MM.1S (cell line): ENCODE results near the gene FNTB.

Experiments used
- DNase-seq: peaks from one replicate; pipeline ENCODE4 v3.0.0-alpha.2; 2015
- H2AFZ ChIP-seq: fragments of 300-600 bp; sonication (generic); 2 replicates; pipeline ENCODE4 v1.6.0; 2016; ENCODE audit warnings: antibody characterized with exemption, low read length
- H3F3A ChIP-seq: fragments of 300-600 bp; sonication (generic); 2 replicates; pipeline ENCODE4 v1.6.1; 2016; ENCODE audit warnings: mild to moderate bottlenecking, antibody characterized with exemption, low read length, moderate library complexity, mixed read lengths; ENCODE audit not compliant: insufficient read depth
- H3K27ac ChIP-seq: fragments of 300-600 bp; sonication (generic); 2 replicates; pipeline ENCODE4 v1.5.1; 2016; ENCODE audit warnings: mild to moderate bottlenecking, low read length
- H3K27me3 ChIP-seq: fragments of 300-600 bp; sonication (generic); replicated peaks from 2 replicates; pipeline ENCODE4 v1.6.0; 2016; ENCODE audit warnings: low read length; ENCODE audit not compliant: insufficient read depth
- H3K36me3 ChIP-seq: fragments of 300-600 bp; sonication (generic); replicated peaks from 2 replicates; pipeline ENCODE4 v1.6.1; 2016; ENCODE audit warnings: mild to moderate bottlenecking, low read length, mixed read lengths; ENCODE audit not compliant: insufficient read depth
- H3K4me1 ChIP-seq: fragments of 300-600 bp; sonication (generic); 2 replicates; pipeline ENCODE4 v1.6.1; 2016; ENCODE audit warnings: low read length, mixed read lengths
- H3K4me2 ChIP-seq: fragments of 300-600 bp; sonication (generic); 2 replicates; pipeline ENCODE4 v1.6.0; 2016; ENCODE audit warnings: low read depth, low read length
- H3K4me3 ChIP-seq: fragments of 300-600 bp; sonication (generic); 2 replicates; pipeline ENCODE4 v1.5.1; 2016; ENCODE audit warnings: low read length, mixed read lengths
- H3K79me2 ChIP-seq: fragments of 300-600 bp; sonication (generic); 2 replicates; pipeline ENCODE4 v1.6.1; 2016; ENCODE audit warnings: mixed run types, low read length, mixed read lengths
- H3K9ac ChIP-seq: fragments of 300-600 bp; sonication (generic); 2 replicates; pipeline ENCODE4 v1.6.1; 2016; ENCODE audit warnings: low read length, mixed read lengths
- H3K9me2 ChIP-seq: fragments of 300-600 bp; sonication (generic); replicated peaks from 2 replicates; pipeline ENCODE4 v1.6.1; 2016; ENCODE audit warnings: mild to moderate bottlenecking, low read length, mixed read lengths; ENCODE audit not compliant: insufficient read depth
- H3K9me3 ChIP-seq: fragments of 300-600 bp; sonication (generic); replicated peaks from 2 replicates; pipeline ENCODE4 v1.6.1; 2016; ENCODE audit warnings: mild to moderate bottlenecking, low read length, mixed read lengths; ENCODE audit not compliant: insufficient read depth
- H4K20me1 ChIP-seq: fragments of 300-600 bp; sonication (generic); 2 replicates; pipeline ENCODE4 v1.6.1; 2016; ENCODE audit warnings: mild to moderate bottlenecking, low read length, moderate library complexity, mixed read lengths; ENCODE audit not compliant: insufficient read depth
- CTCF ChIP-seq: fragments of 300-600 bp; sonication (generic); IDR thresholded peaks from 2 replicates; pipeline ENCODE4 v1.5.1; 2016; ENCODE audit warnings: antibody characterized with exemption, low read length, mixed read lengths
- EZH2 ChIP-seq: fragments of 300-600 bp; sonication (generic); optimal IDR thresholded peaks from 2 replicates; pipeline ENCODE3; 2017; ENCODE audit warnings: low read depth, mild to moderate bottlenecking, antibody characterized with exemption, low read length, mixed read lengths
- EZH2phosphoT487 ChIP-seq: fragments of 300-600 bp; sonication (generic); IDR thresholded peaks from 2 replicates; pipeline ENCODE4 v1.6.1; 2018; ENCODE audit warnings: antibody characterized with exemption, low read length

The FNTB gene

DNA sequence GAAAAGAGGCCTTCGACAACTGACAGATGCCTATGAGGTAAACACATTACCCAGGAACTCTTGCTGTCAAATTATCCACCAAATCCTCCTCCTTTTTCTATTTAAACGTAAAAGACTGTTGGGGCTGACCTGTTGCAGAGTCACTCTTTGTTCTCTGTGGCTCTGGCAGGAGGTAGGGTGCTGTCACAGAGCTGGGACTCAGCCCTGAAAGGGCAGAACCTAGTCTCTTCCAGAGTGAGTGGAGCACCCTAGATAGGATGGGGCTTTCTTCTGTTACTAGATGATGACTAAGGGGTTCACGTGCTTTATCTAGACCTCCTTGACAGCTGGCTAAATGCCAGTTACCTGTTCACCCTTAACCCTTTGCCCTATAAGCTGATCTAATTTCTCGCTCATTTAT lies 25.7 kb downstream of the FNTB start:
- Histone ChIP-seq H3K27me3 (no peaks in the 10 kb centered on the region), H3K27ac (no peak overlapping the region), H3K79me2 (no peaks in the 10 kb centered on the region), H3K4me2 (no peak overlapping the region), H4K20me1 (no peaks in the 10 kb centered on the region), H2AFZ (no peak overlapping the region), H3K9me3 (no peaks in the 10 kb centered on the region), H3K9me2 (no peaks in the 10 kb centered on the region), H3K4me3 (no peak overlapping the region), H3F3A (no peaks in the 10 kb centered on the region), H3K9ac (no peak overlapping the region), H3K36me3 (no peaks in the 10 kb centered on the region), H3K4me1 (no peaks in the 10 kb centered on the region)
- no peak for TF ChIP-seq EZH2
- no peak for TF ChIP-seq CTCF
- TF ChIP-seq EZH2phosphoT487, result no peak
- no peak for DNase-seq

DNA sequence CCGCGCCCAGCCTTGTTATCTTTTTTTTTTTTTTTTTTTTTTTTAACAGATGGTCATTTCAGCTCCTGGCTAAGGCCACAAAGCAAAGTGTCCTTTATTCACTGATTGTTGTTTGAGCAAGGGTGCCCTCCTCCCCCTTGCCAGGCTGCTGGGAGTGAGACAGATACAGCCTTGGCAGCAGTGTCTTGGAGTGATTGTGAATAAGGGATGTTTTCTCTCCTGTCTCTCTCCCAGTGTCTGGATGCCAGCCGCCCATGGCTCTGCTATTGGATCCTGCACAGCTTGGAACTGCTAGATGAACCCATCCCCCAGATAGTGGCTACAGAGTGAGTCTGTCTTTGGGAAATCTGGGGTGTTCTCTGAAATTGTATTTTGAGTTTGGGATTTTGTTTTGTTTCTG lies 28.7 kb downstream of the FNTB start:
- Histone ChIP-seq H3K4me2 (no peak overlapping the region), H3K79me2 (no peaks in the 10 kb centered on the region), H3K9me2 (no peaks in the 10 kb centered on the region), H3K4me3 (no peak overlapping the region), H3K9me3 (no peaks in the 10 kb centered on the region), H3K9ac (no peak overlapping the region), H4K20me1 (no peaks in the 10 kb centered on the region), H3F3A (no peaks in the 10 kb centered on the region), H3K27ac (no peak overlapping the region), H3K27me3 (no peaks in the 10 kb centered on the region), H3K36me3 (no peaks in the 10 kb centered on the region), H2AFZ (no peak overlapping the region), H3K4me1 (no peaks in the 10 kb centered on the region)
- no peak for DNase-seq
- TF ChIP-seq EZH2 (no peak), CTCF (no peak), EZH2phosphoT487 (no peak)

DNA sequence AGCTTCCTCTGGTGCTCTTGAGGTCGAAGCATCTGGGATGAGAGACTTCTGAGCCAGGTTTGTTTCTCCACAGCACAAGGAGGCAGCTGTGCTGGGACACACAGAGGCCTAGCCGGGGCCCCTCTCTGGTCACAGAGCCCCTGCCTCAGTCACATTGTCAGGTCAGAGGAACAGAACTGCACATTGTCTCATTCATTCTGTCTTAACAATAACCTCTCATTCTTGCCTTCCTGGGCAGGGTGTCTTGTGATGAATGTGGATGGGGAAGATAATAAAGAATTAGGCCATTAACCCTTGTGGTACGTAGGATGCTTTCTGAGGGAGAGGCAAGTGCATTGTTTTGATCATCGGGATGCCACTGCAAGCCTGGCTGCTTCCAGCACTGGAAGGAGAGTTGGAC lies 29.8 kb downstream of the FNTB start:
- no peak for DNase-seq
- Histone ChIP-seq H3K27ac (no peak overlapping the region), H3K27me3 (no peaks in the 10 kb centered on the region), H3F3A (no peaks in the 10 kb centered on the region), H3K9me2 (no peaks in the 10 kb centered on the region), H2AFZ (no peak overlapping the region), H3K9me3 (no peaks in the 10 kb centered on the region), H4K20me1 (no peaks in the 10 kb centered on the region), H3K36me3 (no peaks in the 10 kb centered on the region), H3K9ac (no peak overlapping the region), H3K4me2 (no peak overlapping the region), H3K79me2 (no peaks in the 10 kb centered on the region), H3K4me3 (no peak overlapping the region), H3K4me1 (no peaks in the 10 kb centered on the region)
- TF ChIP-seq CTCF, result no peak
- no peak for TF ChIP-seq EZH2phosphoT487
- no peak for TF ChIP-seq EZH2
